A549 (cell line): ENCODE measurements around the gene DSCAML1. TPM values are rescaled to one million over a fixed set of nuclear protein-coding genes. Genes with fewer than 3 reads are reported as not detected.
A peak's percentile ranks its signal among the peaks of the same experiment; 100 is the strongest.

ENCODE experiments used
- ATAC-seq, 2 experiments: fragments of 200-7000 bp in 1 of 2; fragments of >200 bp in 1 of 2; cut with Nextera tagmentation in 1 of 2; cut with Tn5 transposase in 1 of 2; 3 replicates each; pipeline versions ENCODE4 v1.8.0 to v1.9.1; 2018 to 2020; ENCODE audit warnings: mild to moderate bottlenecking in 1 of 2, moderate library complexity in 1 of 2
- CTCF ChIA-PET: fragments of 300-600 bp; sonication (Branson Sonifier 250); formaldehyde crosslinking; extraction: SDS; loops from one replicate; lab custom pipeline; 2021; ENCODE audit warnings: antibody characterized with exemption, inconsistent platforms; lab: Yijun Ruan, JAX
- POLR2A ChIA-PET: fragments of 350-600 bp; formaldehyde crosslinking; extraction: SDS; loops from one replicate; lab custom pipeline; 2021; ENCODE audit warnings: antibody characterized with exemption, inconsistent platforms; lab: Yijun Ruan, JAX
- DNase-seq, 2 experiments: peaks; one replicate each; pipeline versions ENCODE4 v3.0.0 to v3.0.0-alpha.2; 2011 to 2016; ENCODE audit warnings: low read depth in 1 of 2, low spot score in 1 of 2
- FAIRE-seq: peaks from 2 replicates; lab custom pipeline; 2011; peaks lifted over from hg19 to GRCh38; lab: Jason Lieb, UNC
- H3K27ac ChIP-seq, 2 experiments: fragments of >200 bp; sonication (Bioruptor Twin); formaldehyde crosslinking; 3 replicates each; pipeline ENCODE4 v1.5.1; 2016 to 2017
- H3K4me1 ChIP-seq: fragments of >200 bp; sonication (Bioruptor Twin); formaldehyde crosslinking; 3 replicates; pipeline ENCODE4 v1.6.1; 2016
- H3K4me2 ChIP-seq: fragments of >200 bp; sonication (Bioruptor Twin); formaldehyde crosslinking; 3 replicates; pipeline ENCODE4 v1.6.1; 2016
- H3K4me3 ChIP-seq: fragments of >200 bp; sonication (Bioruptor Twin); formaldehyde crosslinking; 3 replicates; pipeline ENCODE4 v1.5.1; 2016
- H3K9me3 ChIP-seq: fragments of >200 bp; sonication (Bioruptor Twin); formaldehyde crosslinking; 3 replicates; pipeline ENCODE4 v1.6.1; 2016
- ATOH8 ChIP-seq: fragments of 250-450 bp; sonication (Bioruptor Pico); IDR thresholded peaks from 2 replicates; pipeline ENCODE4 v1.5.0; 2020; ENCODE audit warnings: low read depth, mild to moderate bottlenecking, moderate library complexity
- CHD2 ChIP-seq: fragments of 150-350 bp; IDR thresholded peaks from 2 replicates; pipeline ENCODE4 v1.6.1; 2014; ENCODE audit warnings: low read length; ENCODE audit not compliant: partially characterized antibody
- CHD4 ChIP-seq: fragments of 200-600 bp; sonication (generic); IDR thresholded peaks from 2 replicates; pipeline ENCODE4 v1.6.1; 2016; ENCODE audit warnings: antibody characterized with exemption, mild to moderate bottlenecking, borderline replicate concordance
- CTCF ChIP-seq: fragments of >200 bp; sonication (Bioruptor Twin); formaldehyde crosslinking; IDR thresholded peaks from 3 replicates; pipeline ENCODE4 v1.5.1; 2016
- ESRRA ChIP-seq: fragments of 150-350 bp; IDR thresholded peaks from 2 replicates; pipeline ENCODE4 v1.6.1; 2014; ENCODE audit warnings: mild to moderate bottlenecking, low read length, borderline replicate concordance
- FOSB ChIP-seq: fragments of 250-450 bp; sonication (Bioruptor Pico); IDR thresholded peaks from 2 replicates; pipeline ENCODE4 v1.5.0; 2020; ENCODE audit warnings: mild to moderate bottlenecking, moderate library complexity
- HDAC2 ChIP-seq: fragments of 200-600 bp; sonication (generic); IDR thresholded peaks from 2 replicates; pipeline ENCODE4 v1.6.1; 2016
- HOXB13 ChIP-seq: fragments of 250-450 bp; sonication (Bioruptor Pico); IDR thresholded peaks from 2 replicates; pipeline ENCODE4 v1.5.0; 2020; ENCODE audit warnings: low read depth, mild to moderate bottlenecking, moderate library complexity
- JUNB ChIP-seq: fragments of >200 bp; sonication (Bioruptor Twin); formaldehyde crosslinking; IDR thresholded peaks from 2 replicates; pipeline ENCODE4 v1.6.1; 2016
- KDM1A ChIP-seq: fragments of 200-600 bp; sonication (generic); IDR thresholded peaks from 2 replicates; pipeline ENCODE4 v1.6.1; 2016; ENCODE audit warnings: low read depth, mild to moderate bottlenecking
- KDM5A ChIP-seq: fragments of 200-600 bp; sonication (generic); IDR thresholded peaks from 2 replicates; pipeline ENCODE4 v1.6.1; 2016; ENCODE audit warnings: antibody characterized with exemption, mild to moderate bottlenecking
- MAZ ChIP-seq: fragments of 150-350 bp; IDR thresholded peaks from 2 replicates; pipeline ENCODE4 v1.6.1; 2014; ENCODE audit warnings: antibody characterized with exemption, low read depth, low read length, borderline replicate concordance
- POLR2A ChIP-seq: IDR thresholded peaks from 2 replicates; pipeline ENCODE4 v1.6.1; 2012; ENCODE audit warnings: mild to moderate bottlenecking, low read length
- RNF2 ChIP-seq: fragments of 200-600 bp; sonication (generic); IDR thresholded peaks from 2 replicates; pipeline ENCODE4 v1.6.1; 2016; ENCODE audit warnings: low read depth, mild to moderate bottlenecking, antibody characterized with exemption, moderate library complexity, borderline replicate concordance
- SREBF2 ChIP-seq: fragments of 450-650 bp; IDR thresholded peaks from 2 replicates; pipeline ENCODE4 v1.6.1; 2014; ENCODE audit warnings: mild to moderate bottlenecking, moderate library complexity
- ZFP36 ChIP-seq: fragments of 450-650 bp; IDR thresholded peaks from 2 replicates; pipeline ENCODE4 v1.6.1; 2014; ENCODE audit warnings: borderline replicate concordance; ENCODE audit not compliant: partially characterized antibody
- WGBS: methylation state at CpG from one replicate; pipeline ENCODE4 v1.1.6; 2017; ENCODE audit errors: missing lambda C conversion rate; 5-methylcytosine and 5-hydroxymethylcytosine counted together
- polyA minus RNA-seq: library from RNA; depleted of rRNA, polyadenylated mRNA; stranded (reverse); fragments of >200 nt; gene quantifications from 2 replicates; pipeline ENCODE4 v1.2.3, GENCODE V29; 2011; rRNA and poly(A)+ RNA removed
- polyA plus RNA-seq, 4 experiments: library from polyadenylated mRNA; depleted of rRNA in 3 of 4; stranded (reverse); fragments of >200 nt; fragmentation: RNase III in 1 of 4; extraction: RNeasy Plus Mini Kit Qiagen cat#74134 plus additional on column Dnase treatment in 1 of 4; gene quantifications; 2 replicates in 3 of 4; 3 replicates in 1 of 4; pipeline ENCODE4 v1.2.3, GENCODE V29; 2011 to 2017
- TF ChIP-seq, protein P1 (sequence below): fragments of 250-450 bp; sonication (Bioruptor Pico); IDR thresholded peaks from 2 replicates; pipeline ENCODE4 v1.5.0; 2021; ENCODE audit warnings: mild to moderate bottlenecking, moderate library complexity, borderline replicate concordance

The DSCAML1 gene, protein sequence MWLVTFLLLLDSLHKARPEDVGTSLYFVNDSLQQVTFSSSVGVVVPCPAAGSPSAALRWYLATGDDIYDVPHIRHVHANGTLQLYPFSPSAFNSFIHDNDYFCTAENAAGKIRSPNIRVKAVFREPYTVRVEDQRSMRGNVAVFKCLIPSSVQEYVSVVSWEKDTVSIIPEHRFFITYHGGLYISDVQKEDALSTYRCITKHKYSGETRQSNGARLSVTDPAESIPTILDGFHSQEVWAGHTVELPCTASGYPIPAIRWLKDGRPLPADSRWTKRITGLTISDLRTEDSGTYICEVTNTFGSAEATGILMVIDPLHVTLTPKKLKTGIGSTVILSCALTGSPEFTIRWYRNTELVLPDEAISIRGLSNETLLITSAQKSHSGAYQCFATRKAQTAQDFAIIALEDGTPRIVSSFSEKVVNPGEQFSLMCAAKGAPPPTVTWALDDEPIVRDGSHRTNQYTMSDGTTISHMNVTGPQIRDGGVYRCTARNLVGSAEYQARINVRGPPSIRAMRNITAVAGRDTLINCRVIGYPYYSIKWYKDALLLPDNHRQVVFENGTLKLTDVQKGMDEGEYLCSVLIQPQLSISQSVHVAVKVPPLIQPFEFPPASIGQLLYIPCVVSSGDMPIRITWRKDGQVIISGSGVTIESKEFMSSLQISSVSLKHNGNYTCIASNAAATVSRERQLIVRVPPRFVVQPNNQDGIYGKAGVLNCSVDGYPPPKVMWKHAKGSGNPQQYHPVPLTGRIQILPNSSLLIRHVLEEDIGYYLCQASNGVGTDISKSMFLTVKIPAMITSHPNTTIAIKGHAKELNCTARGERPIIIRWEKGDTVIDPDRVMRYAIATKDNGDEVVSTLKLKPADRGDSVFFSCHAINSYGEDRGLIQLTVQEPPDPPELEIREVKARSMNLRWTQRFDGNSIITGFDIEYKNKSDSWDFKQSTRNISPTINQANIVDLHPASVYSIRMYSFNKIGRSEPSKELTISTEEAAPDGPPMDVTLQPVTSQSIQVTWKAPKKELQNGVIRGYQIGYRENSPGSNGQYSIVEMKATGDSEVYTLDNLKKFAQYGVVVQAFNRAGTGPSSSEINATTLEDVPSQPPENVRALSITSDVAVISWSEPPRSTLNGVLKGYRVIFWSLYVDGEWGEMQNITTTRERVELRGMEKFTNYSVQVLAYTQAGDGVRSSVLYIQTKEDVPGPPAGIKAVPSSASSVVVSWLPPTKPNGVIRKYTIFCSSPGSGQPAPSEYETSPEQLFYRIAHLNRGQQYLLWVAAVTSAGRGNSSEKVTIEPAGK (N-terminal part only)
- polyA plus RNA-seq (2011; rRNA removed), result 0.22 and 0.31 TPM in 2 replicates
- 0.24 and 0.40 TPM in 2 replicates for polyA plus RNA-seq (2012; cell fraction: cytosol; rRNA removed)
- 0.45 and 0.65 TPM in 2 replicates for polyA plus RNA-seq (2012; cell fraction: nucleus; rRNA removed)
- 0.12 to 0.13 TPM (median 0.12 TPM) in 3 replicates for polyA plus RNA-seq (2017; fragmentation: RNase III; extraction: RNeasy Plus Mini Kit Qiagen cat#74134 plus additional on column Dnase treatment)
- 0.87 and 1.1 TPM in 2 replicates for polyA minus RNA-seq

DNA sequence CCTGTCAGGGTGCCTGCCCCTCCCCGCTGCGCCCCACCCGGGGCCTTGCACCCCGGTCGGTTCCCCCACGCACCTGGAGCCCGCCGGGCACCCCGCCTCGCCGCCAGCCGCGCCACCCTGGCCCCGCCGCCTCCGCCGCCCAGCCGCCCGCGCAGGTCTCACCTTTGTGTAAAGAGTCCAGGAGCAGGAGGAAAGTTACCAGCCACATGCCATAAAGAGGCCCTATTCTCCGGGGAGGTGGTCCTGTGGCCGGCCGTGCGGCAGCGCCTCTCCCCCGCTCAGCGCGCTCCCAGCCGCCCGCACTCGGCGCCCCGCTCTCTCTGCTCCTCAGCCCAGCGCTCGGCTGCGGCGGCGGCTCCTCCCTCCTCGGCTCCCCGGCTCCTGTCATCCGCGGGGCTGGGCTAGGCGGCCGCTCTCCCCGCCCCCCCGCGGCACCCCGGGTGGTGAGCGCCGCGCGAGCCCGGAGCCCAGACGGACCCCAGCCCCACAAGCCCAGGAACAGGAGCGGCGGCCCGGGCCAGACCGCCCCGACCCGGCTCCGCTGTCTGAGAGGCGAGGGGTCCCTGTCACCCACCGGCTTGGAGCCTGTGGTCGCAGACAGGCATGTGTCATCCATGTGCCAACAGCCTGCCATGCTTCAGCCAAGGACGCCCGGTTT, at the start of gene DSCAML1:
DSCAML1 (minus strand) TSS at position 345 of the 658 bp plus-strand sequence; CDS start at position 208, 137 bp downstream.
- Histone ChIP-seq H3K27ac (peak within 1 kb of the TSS in 1 of 2 experiments; percentile 65; a peak in 2 of 6 replicates), H3K4me1 (no peaks in the 10 kb centered on the region), H3K9me3 (no peaks in the 10 kb centered on the region), H3K4me2 (peak within 1 kb of the TSS; percentile 98), H3K4me3 (peak within 1 kb of the TSS; percentile 49)
- ChIA-PET CTCF (interaction anchor here (1.0 to 4.4 kb wide), 2 partner anchors 10 to 12 kb away, joined by 3 to 31 read pairs; no protein-coding TSS in a partner anchor), POLR2A (no interaction called here)
- TF ChIP-seq KDM5A (no peak), FOSB (CRISPR knock-in tag) (no peak), HDAC2 (no peak), CHD2 (no peak), ATOH8 (CRISPR knock-in tag) (no peak), HOXB13 (CRISPR knock-in tag) (no peak), ESRRA (no peak), JUNB (no peak), RNF2 (no peak), ZFP36 (no peak), CHD4 (no peak), CTCF (no peak), MAZ (no peak), POLR2A (no peak), KDM1A (no peak), SREBF2 (no peak)
- TF ChIP-seq, protein P1, sequence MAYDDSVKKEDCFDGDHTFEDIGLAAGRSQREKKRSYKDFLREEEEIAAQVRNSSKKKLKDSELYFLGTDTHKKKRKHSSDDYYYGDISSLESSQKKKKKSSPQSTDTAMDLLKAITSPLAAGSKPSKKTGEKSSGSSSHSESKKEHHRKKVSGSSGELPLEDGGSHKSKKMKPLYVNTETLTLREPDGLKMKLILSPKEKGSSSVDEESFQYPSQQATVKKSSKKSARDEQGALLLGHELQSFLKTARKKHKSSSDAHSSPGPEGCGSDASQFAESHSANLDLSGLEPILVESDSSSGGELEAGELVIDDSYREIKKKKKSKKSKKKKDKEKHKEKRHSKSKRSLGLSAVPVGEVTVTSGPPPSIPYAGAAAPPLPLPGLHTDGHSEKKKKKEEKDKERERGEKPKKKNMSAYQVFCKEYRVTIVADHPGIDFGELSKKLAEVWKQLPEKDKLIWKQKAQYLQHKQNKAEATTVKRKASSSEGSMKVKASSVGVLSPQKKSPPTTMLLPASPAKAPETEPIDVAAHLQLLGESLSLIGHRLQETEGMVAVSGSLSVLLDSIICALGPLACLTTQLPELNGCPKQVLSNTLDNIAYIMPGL (CRISPR knock-in tag), result no peak
- peak in 1 of 2 experiments; percentile 53 for DNase-seq
- ATAC-seq, result peak; percentile 70 to 91; a peak in 5 of 6 replicates
- WGBS, result no CpG with 5 or more reads among the region's 66 CpGs
- FAIRE-seq, result no peak
